ENCODE results near the gene ZFAND4. TPM values are rescaled to one million over a fixed set of nuclear protein-coding genes. Genes with fewer than 3 reads are reported as not detected.

Gene ZFAND4
- total and polyA plus RNA-seq, 10 of the 15 experiments (the other 5 are each of a cell fraction or from before 2014, with no cell fraction given): 4.7 to 20.8 (median 12.8) TPM

- TF ChIP-seq MLLT1 (IDR thresholded peaks at IDR 0.05) (no peak), SMC3 (IDR thresholded peaks at IDR 0.05; ENCODE audit: borderline replicate concordance, low read length) (peak; percentile 63; the same call in 1 of the 2 replicates), RAD21 (IDR thresholded peaks at IDR 0.05; ENCODE audit: insufficient read depth, low read depth, low read length) (peak; percentile 63), SP1 (IDR thresholded peaks at IDR 0.05; ENCODE audit: low read depth, low read length) (peak; percentile 94), RAD51 (IDR thresholded peaks at IDR 0.05) (no peak), SMAD5 (IDR thresholded peaks at IDR 0.05; ENCODE audit: low read depth) (no peak), MTA2 (IDR thresholded peaks at IDR 0.05; ENCODE audit: low read depth) (no peak), KDM1A (IDR thresholded peaks at IDR 0.05; ENCODE audit: borderline replicate concordance) (no peak), MTA3 (IDR thresholded peaks at IDR 0.05; ENCODE audit: borderline replicate concordance, low read length) (no peak), PAX8 (IDR thresholded peaks at IDR 0.05) (no peak), ETV6 (conservative IDR thresholded peaks at IDR 0.05 in 1 of 2, IDR thresholded peaks at IDR 0.05 in 1 of 2; ENCODE audit: borderline replicate concordance in 1 of 2, low read depth in 1 of 2) (no peak), POU2F2 (IDR thresholded peaks at IDR 0.05; ENCODE audit: borderline replicate concordance, low read depth, low read length) (no peak; the same call in 2 of the 3 replicates), FOXM1 (IDR thresholded peaks at IDR 0.05; ENCODE audit: low read depth, low read length) (no peak), YY1 (IDR thresholded peaks at IDR 0.05; ENCODE audit: low read depth, low read length) (peak; percentile 92), NRF1 (conservative IDR thresholded peaks at IDR 0.05; ENCODE audit: low read depth, low read length) (no peak), ZNF622 (IDR thresholded peaks at IDR 0.05) (no peak), EED (IDR thresholded peaks at IDR 0.05; ENCODE audit: low read depth) (peak; percentile 40; the same call in 1 of the 2 replicates), SIN3A (IDR thresholded peaks at IDR 0.05; ENCODE audit: low read depth, low read length) (no peak), STAT3 (IDR thresholded peaks at IDR 0.05; ENCODE audit: low read depth, low read length) (no peak), ZZZ3 (IDR thresholded peaks at IDR 0.05; ENCODE audit: control insufficient read depth, insufficient read length, low read depth) (no peak), BCL11A (IDR thresholded peaks at IDR 0.05; ENCODE audit: low read depth, low read length) (no peak), ZBTB11 (CRISPR knock-in tag; IDR thresholded peaks at IDR 0.05) (no peak)
- TF ChIP-seq, protein P1, sequence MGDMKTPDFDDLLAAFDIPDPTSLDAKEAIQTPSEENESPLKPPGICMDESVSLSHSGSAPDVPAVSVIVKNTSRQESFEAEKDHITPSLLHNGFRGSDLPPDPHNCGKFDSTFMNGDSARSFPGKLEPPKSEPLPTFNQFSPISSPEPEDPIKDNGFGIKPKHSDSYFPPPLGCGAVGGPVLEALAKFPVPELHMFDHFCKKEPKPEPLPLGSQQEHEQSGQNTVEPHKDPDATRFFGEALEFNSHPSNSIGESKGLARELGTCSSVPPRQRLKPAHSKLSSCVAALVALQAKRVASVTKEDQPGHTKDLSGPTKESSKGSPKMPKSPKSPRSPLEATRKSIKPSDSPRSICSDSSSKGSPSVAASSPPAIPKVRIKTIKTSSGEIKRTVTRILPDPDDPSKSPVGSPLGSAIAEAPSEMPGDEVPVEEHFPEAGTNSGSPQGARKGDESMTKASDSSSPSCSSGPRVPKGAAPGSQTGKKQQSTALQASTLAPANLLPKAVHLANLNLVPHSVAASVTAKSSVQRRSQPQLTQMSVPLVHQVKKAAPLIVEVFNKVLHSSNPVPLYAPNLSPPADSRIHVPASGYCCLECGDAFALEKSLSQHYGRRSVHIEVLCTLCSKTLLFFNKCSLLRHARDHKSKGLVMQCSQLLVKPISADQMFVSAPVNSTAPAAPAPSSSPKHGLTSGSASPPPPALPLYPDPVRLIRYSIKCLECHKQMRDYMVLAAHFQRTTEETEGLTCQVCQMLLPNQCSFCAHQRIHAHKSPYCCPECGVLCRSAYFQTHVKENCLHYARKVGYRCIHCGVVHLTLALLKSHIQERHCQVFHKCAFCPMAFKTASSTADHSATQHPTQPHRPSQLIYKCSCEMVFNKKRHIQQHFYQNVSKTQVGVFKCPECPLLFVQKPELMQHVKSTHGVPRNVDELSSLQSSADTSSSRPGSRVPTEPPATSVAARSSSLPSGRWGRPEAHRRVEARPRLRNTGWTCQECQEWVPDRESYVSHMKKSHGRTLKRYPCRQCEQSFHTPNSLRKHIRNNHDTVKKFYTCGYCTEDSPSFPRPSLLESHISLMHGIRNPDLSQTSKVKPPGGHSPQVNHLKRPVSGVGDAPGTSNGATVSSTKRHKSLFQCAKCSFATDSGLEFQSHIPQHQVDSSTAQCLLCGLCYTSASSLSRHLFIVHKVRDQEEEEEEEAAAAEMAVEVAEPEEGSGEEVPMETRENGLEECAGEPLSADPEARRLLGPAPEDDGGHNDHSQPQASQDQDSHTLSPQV (IDR thresholded peaks at IDR 0.05): peak; percentile 88
These were observed at the start of gene ZFAND4 (continued) for GRCh38 chr10:45672181-45673073.
